CD14-positive monocyte (primary cell): ENCODE measurements around the gene FOS. TPM values are rescaled to one million over a fixed set of nuclear protein-coding genes. Genes with fewer than 3 reads are reported as not detected.

ENCODE experiments used
- DNase-seq, 3 donors: peaks; one replicate each; pipeline ENCODE4 v3.0.0-alpha.2; 2011 to 2022
- H2AFZ ChIP-seq: 2 replicates; pipeline ENCODE4 v1.6.0; 2012; ENCODE audit warnings: mild to moderate bottlenecking, low read depth, low read length, inconsistent platforms; ENCODE audit not compliant: insufficient read depth, poor library complexity, severe bottlenecking
- H3K27ac ChIP-seq, 2 donors: 1 replicate in 1 of 2; 2 replicates in 1 of 2; pipeline ENCODE4 v1.5.1; 2012 to 2013; ENCODE audit warnings: low read length in 2 of 2, control low read depth in 1 of 2, inconsistent platforms in 1 of 2, low read depth in 1 of 2, mild to moderate bottlenecking in 1 of 2
- H3K27me3 ChIP-seq, 2 donors: one replicate each; pipeline versions ENCODE4 v1.6.0 to v1.6.1; 2011 to 2013; ENCODE audit warnings: low read length in 2 of 2; ENCODE audit not compliant: control insufficient read depth in 2 of 2, insufficient read depth in 2 of 2
- H3K36me3 ChIP-seq, 2 donors: replicated peaks in 1 of 2; 1 replicate in 1 of 2; 2 replicates in 1 of 2; pipeline versions ENCODE4 v1.5.1 to v1.6.1; 2012 to 2013; ENCODE audit warnings: low read length in 2 of 2, control low read depth in 1 of 2, inconsistent platforms in 1 of 2, mild to moderate bottlenecking in 1 of 2; ENCODE audit not compliant: insufficient read depth in 2 of 2, control insufficient read depth in 1 of 2
- H3K4me1 ChIP-seq, 2 donors: 1 replicate in 1 of 2; 2 replicates in 1 of 2; pipeline versions ENCODE4 v1.5.1 to v1.6.1; 2012 to 2013; ENCODE audit warnings: low read length in 2 of 2, control low read depth in 1 of 2, inconsistent platforms in 1 of 2, mild to moderate bottlenecking in 1 of 2, moderate library complexity in 1 of 2; ENCODE audit not compliant: insufficient read depth in 2 of 2, control insufficient read depth in 1 of 2
- H3K4me2 ChIP-seq: replicated peaks from 2 replicates; pipeline ENCODE3; 2012; ENCODE audit warnings: low read length, moderate library complexity, mild to moderate bottlenecking; ENCODE audit not compliant: poor library complexity, severe bottlenecking; ENCODE audit errors: extremely low read depth
- H3K4me3 ChIP-seq, 3 experiments: fragments of 200-600 bp in 1 of 3; sonication (generic) in 1 of 3; replicated peaks in 1 of 3; 1 replicate in 2 of 3; 2 replicates in 1 of 3; pipeline ENCODE4 v1.5.1; 2011 to 2013; ENCODE audit warnings: low read length in 3 of 3, mild to moderate bottlenecking in 3 of 3, control low read depth in 2 of 3, low read depth in 2 of 3, inconsistent platforms in 1 of 3, moderate library complexity in 1 of 3
- H3K79me2 ChIP-seq: 2 replicates; pipeline ENCODE4 v1.6.0; 2012; ENCODE audit warnings: mild to moderate bottlenecking, control low read depth, inconsistent platforms, low read length, moderate library complexity; ENCODE audit not compliant: insufficient read depth
- H3K9ac ChIP-seq: 2 replicates; pipeline ENCODE4 v1.6.0; 2017; ENCODE audit warnings: low read length, mild to moderate bottlenecking; ENCODE audit not compliant: insufficient read depth, poor library complexity, severe bottlenecking
- H3K9me3 ChIP-seq, 2 donors: replicated peaks in 1 of 2; 1 replicate in 1 of 2; 2 replicates in 1 of 2; pipeline versions ENCODE4 v1.5.1 to v1.6.1; 2012 to 2013; ENCODE audit warnings: low read length in 2 of 2, control low read depth in 1 of 2; ENCODE audit not compliant: control insufficient read depth in 1 of 2, insufficient read depth in 1 of 2
- H4K20me1 ChIP-seq: 2 replicates; pipeline ENCODE4 v1.6.0; 2012; ENCODE audit warnings: mild to moderate bottlenecking, low read length, control low read depth, moderate library complexity; ENCODE audit not compliant: insufficient read depth
- H3K27ac Mint-ChIP-seq, 7 donors: one replicate each; pipeline ENCODE4 v1.8.0; 2020; ENCODE audit warnings: mild to moderate bottlenecking in 7 of 7, mixed read lengths in 7 of 7, moderate library complexity in 6 of 7, inconsistent platforms in 2 of 7
- H3K27me3 Mint-ChIP-seq, 3 donors: one replicate each; pipeline ENCODE4 v1.8.0; 2021 to 2022; ENCODE audit warnings: low read depth in 3 of 3, mild to moderate bottlenecking in 3 of 3, mixed read lengths in 3 of 3, moderate library complexity in 3 of 3, inconsistent platforms in 1 of 3
- H3K36me3 Mint-ChIP-seq, 2 donors: one replicate each; pipeline ENCODE4 v1.8.0; 2020; ENCODE audit warnings: mixed read lengths in 2 of 2, inconsistent platforms in 1 of 2, mild to moderate bottlenecking in 1 of 2
- H3K4me1 Mint-ChIP-seq: one replicate; pipeline ENCODE4 v1.8.0; 2020; ENCODE audit warnings: mild to moderate bottlenecking, mixed read lengths
- H3K4me3 Mint-ChIP-seq, 2 donors: one replicate each; pipeline ENCODE4 v1.8.0; 2020; ENCODE audit warnings: mild to moderate bottlenecking in 2 of 2, mixed read lengths in 2 of 2, moderate library complexity in 1 of 2
- H3K9me3 Mint-ChIP-seq, 7 donors: one replicate each; pipeline ENCODE4 v1.8.0; 2020 to 2022; ENCODE audit warnings: mixed read lengths in 7 of 7, mild to moderate bottlenecking in 6 of 7, moderate library complexity in 6 of 7, inconsistent platforms in 2 of 7
- WGBS: methylation state at CpG from one replicate; pipeline ENCODE4 v1.1.5; 2013; ENCODE audit warnings: missing lambda C conversion rate; ENCODE audit not compliant: insufficient coverage; 5-methylcytosine and 5-hydroxymethylcytosine counted together
- intact Hi-C, 2 donors: fragments of 100-400 bp; cut with micrococcal nuclease; formaldehyde crosslinking; loops; one replicate each; pipeline versions ENCODE4 v1.15.0 to v1.15.1; 2023
- polyA plus RNA-seq, 3 donors: library from polyadenylated mRNA; depleted of rRNA in 1 of 3; unstranded in 2 of 3; stranded (reverse) in 1 of 3; fragments of 300-500 nt in 2 of 3; fragments of >200 nt in 1 of 3; fragmentation: Illumina TruSeq in 2 of 3; gene quantifications; 1 replicate in 2 of 3; 2 replicates in 1 of 3; pipeline ENCODE4 v1.2.3, GENCODE V29; 2012 to 2021
- small RNA-seq: library from RNA; depleted of rRNA; stranded (forward); fragments of <200 nt; gene quantifications from one replicate; pipeline ENCODE3, GENCODE V24; 2012; ENCODE audit warnings: low read depth; ENCODE audit not compliant: insufficient read length
- TF ChIP-seq, protein P1 (sequence below): fragments of 200-600 bp; IDR thresholded peaks from one replicate; pipeline ENCODE4 v1.8.0; 2022; ENCODE audit warnings: antibody characterized with exemption, mild to moderate bottlenecking

Gene FOS
- polyA plus RNA-seq, 3 donors, result 4,403 to 5,159 (median 4,841) TPM

GRCh38 chr14:75329369-75329768 is 50.7 kb downstream of the FOS start:
- Histone ChIP-seq H3K4me1 (peaks cover 48 to 53% of the 10 kb centered on the region in 2 donors), H2AFZ (no peak overlapping the region), H3K79me2 (no peaks in the 10 kb centered on the region), H3K27me3 (no peaks in the 10 kb centered on the region), H4K20me1 (no peaks in the 10 kb centered on the region), H3K36me3 (no peaks in the 10 kb centered on the region), H3K4me3 (no peak overlapping the region), H3K27ac (no peak overlapping the region), H3K9ac (no peak overlapping the region), H3K9me3 (no peaks in the 10 kb centered on the region), H3K4me2 (no peak overlapping the region)
- DNase-seq, result no peak
- peaks cover 0 to 5% (median 2%) of the 10 kb centered on the region in 3 donors for H3K27me3 Mint-ChIP-seq
- no peak overlapping the region for H3K27ac Mint-ChIP-seq
- TF ChIP-seq, protein P1, sequence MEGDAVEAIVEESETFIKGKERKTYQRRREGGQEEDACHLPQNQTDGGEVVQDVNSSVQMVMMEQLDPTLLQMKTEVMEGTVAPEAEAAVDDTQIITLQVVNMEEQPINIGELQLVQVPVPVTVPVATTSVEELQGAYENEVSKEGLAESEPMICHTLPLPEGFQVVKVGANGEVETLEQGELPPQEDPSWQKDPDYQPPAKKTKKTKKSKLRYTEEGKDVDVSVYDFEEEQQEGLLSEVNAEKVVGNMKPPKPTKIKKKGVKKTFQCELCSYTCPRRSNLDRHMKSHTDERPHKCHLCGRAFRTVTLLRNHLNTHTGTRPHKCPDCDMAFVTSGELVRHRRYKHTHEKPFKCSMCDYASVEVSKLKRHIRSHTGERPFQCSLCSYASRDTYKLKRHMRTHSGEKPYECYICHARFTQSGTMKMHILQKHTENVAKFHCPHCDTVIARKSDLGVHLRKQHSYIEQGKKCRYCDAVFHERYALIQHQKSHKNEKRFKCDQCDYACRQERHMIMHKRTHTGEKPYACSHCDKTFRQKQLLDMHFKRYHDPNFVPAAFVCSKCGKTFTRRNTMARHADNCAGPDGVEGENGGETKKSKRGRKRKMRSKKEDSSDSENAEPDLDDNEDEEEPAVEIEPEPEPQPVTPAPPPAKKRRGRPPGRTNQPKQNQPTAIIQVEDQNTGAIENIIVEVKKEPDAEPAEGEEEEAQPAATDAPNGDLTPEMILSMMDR, result no peak
- intact Hi-C loops, result loop anchor here in 1 of 2 donors (2.0 kb wide), 1 partner anchor 13 kb away; no protein-coding TSS in a partner anchor
- H3K4me1 Mint-ChIP-seq, result peaks cover 49% of the 10 kb centered on the region
- peaks cover 0 to 3% (median 0%) of the 10 kb centered on the region in 7 donors for H3K9me3 Mint-ChIP-seq
- peaks cover 0 to 1% of the 10 kb centered on the region in 2 donors for H3K36me3 Mint-ChIP-seq
- H3K4me3 Mint-ChIP-seq, result no peak overlapping the region

GRCh38 chr14:75331471-75331870 is 52.8 kb downstream of the FOS start:
- H3K4me3 Mint-ChIP-seq, result no peak overlapping the region
- H4K20me1 ChIP-seq, result no peaks in the 10 kb centered on the region
- no peak overlapping the region for H3K9ac ChIP-seq
- intact Hi-C loops, result loop anchor here (5.0 kb wide), 2 partner anchors 41 to 96 kb away; partner anchors contain the start of gene JDP2 (in 1 of the 2)
- H3K27ac ChIP-seq, result no peak overlapping the region
- H3K36me3 Mint-ChIP-seq, result peaks cover 0 to 1% of the 10 kb centered on the region in 2 donors
- H2AFZ ChIP-seq, result no peak overlapping the region
- H3K9me3 Mint-ChIP-seq, result peaks cover 0 to 3% (median 0%) of the 10 kb centered on the region in 7 donors
- DNase-seq, result peak in 1 of 3 donors; percentile 47
- H3K79me2 ChIP-seq, result no peaks in the 10 kb centered on the region
- peaks cover 0 to 2% (median 2%) of the 10 kb centered on the region in 3 donors for H3K27me3 Mint-ChIP-seq
- H3K9me3 ChIP-seq, result no peaks in the 10 kb centered on the region
- no peaks in the 10 kb centered on the region for H3K27me3 ChIP-seq
- H3K4me1 Mint-ChIP-seq, result peaks cover 66% of the 10 kb centered on the region
- no peak overlapping the region for H3K4me3 ChIP-seq
- peak overlapping the region in 6 of 7 donors; percentile 37 to 84 (median 53) for H3K27ac Mint-ChIP-seq
- TF ChIP-seq, protein P1, result no peak
- H3K36me3 ChIP-seq, result no peaks in the 10 kb centered on the region
- WGBS, result no CpG with 5 or more reads among the region's 1 CpG
- H3K4me2 ChIP-seq, result no peak overlapping the region
- H3K4me1 ChIP-seq, result peaks cover 68 to 74% of the 10 kb centered on the region in 2 donors

Small RNAs within 50 kb of the gene (small RNA-seq; reads per million reads assigned to genes)
- gene RF00004, result not detected

Other genes with a start within 250 kb of the FOS start
- 1 to 10 TPM; 3.4 to 6.3 (median 5.1) TPM for gene MLH3, start 227.4 kb upstream of the FOS start, polyA plus RNA-seq
- gene ACYP1, start 214.8 kb upstream of the FOS start, polyA plus RNA-seq, result 10 to 100 TPM in 1 of 3 donors, 1 to 10 TPM in 2; 2.8 to 11.8 (median 4.3) TPM
- gene ZC2HC1C, start 209.2 kb upstream of the FOS start, polyA plus RNA-seq, result under 1 TPM in 1 of 3 donors, not detected in 2; 0.08 TPM
- 10 to 100 TPM in 2 of 3 donors, 1 to 10 TPM in 1; 8.9 to 27.8 (median 10.1) TPM for gene NEK9, start 151.8 kb upstream of the FOS start, polyA plus RNA-seq
- gene TMED10, start 102.2 kb upstream of the FOS start, polyA plus RNA-seq, result 100 to 1,000 TPM in 2 of 3 donors, 10 to 100 TPM in 1; 98.5 to 243 (median 233) TPM
- 10 to 100 TPM in 2 of 3 donors, 1 to 10 TPM in 1; 3.5 to 69.2 (median 14.2) TPM for gene JDP2, start 149.2 kb downstream of the FOS start, polyA plus RNA-seq
- 10 to 100 TPM; 12.6 to 25.8 (median 20.9) TPM for gene BATF, start 243.6 kb downstream of the FOS start, polyA plus RNA-seq